CD14-positive monocyte (primary cell): Measurements from ENCODE around the gene TBCA. TPM values are rescaled to one million over a fixed set of nuclear protein-coding genes. Genes with fewer than 3 reads are reported as not detected.
A peak's percentile ranks its signal among the peaks of the same experiment; 100 is the strongest.

Experiments used
- DNase-seq, 3 donors: peaks; one replicate each; pipeline ENCODE4 v3.0.0-alpha.2; 2011 to 2022
- H2AFZ ChIP-seq: 2 replicates; pipeline ENCODE4 v1.6.0; 2012; ENCODE audit warnings: mild to moderate bottlenecking, low read depth, low read length, inconsistent platforms; ENCODE audit not compliant: insufficient read depth, poor library complexity, severe bottlenecking
- H3K27ac ChIP-seq, 2 donors: 1 replicate in 1 of 2; 2 replicates in 1 of 2; pipeline ENCODE4 v1.5.1; 2012 to 2013; ENCODE audit warnings: low read length in 2 of 2, control low read depth in 1 of 2, inconsistent platforms in 1 of 2, low read depth in 1 of 2, mild to moderate bottlenecking in 1 of 2
- H3K27me3 ChIP-seq, 2 donors: one replicate each; pipeline versions ENCODE4 v1.6.0 to v1.6.1; 2011 to 2013; ENCODE audit warnings: low read length in 2 of 2; ENCODE audit not compliant: control insufficient read depth in 2 of 2, insufficient read depth in 2 of 2
- H3K36me3 ChIP-seq, 2 donors: replicated peaks in 1 of 2; 1 replicate in 1 of 2; 2 replicates in 1 of 2; pipeline versions ENCODE4 v1.5.1 to v1.6.1; 2012 to 2013; ENCODE audit warnings: low read length in 2 of 2, control low read depth in 1 of 2, inconsistent platforms in 1 of 2, mild to moderate bottlenecking in 1 of 2; ENCODE audit not compliant: insufficient read depth in 2 of 2, control insufficient read depth in 1 of 2
- H3K4me1 ChIP-seq, 2 donors: 1 replicate in 1 of 2; 2 replicates in 1 of 2; pipeline versions ENCODE4 v1.5.1 to v1.6.1; 2012 to 2013; ENCODE audit warnings: low read length in 2 of 2, control low read depth in 1 of 2, inconsistent platforms in 1 of 2, mild to moderate bottlenecking in 1 of 2, moderate library complexity in 1 of 2; ENCODE audit not compliant: insufficient read depth in 2 of 2, control insufficient read depth in 1 of 2
- H3K4me2 ChIP-seq: replicated peaks from 2 replicates; pipeline ENCODE3; 2012; ENCODE audit warnings: low read length, moderate library complexity, mild to moderate bottlenecking; ENCODE audit not compliant: poor library complexity, severe bottlenecking; ENCODE audit errors: extremely low read depth
- H3K4me3 ChIP-seq, 3 experiments: fragments of 200-600 bp in 1 of 3; sonication (generic) in 1 of 3; replicated peaks in 1 of 3; 1 replicate in 2 of 3; 2 replicates in 1 of 3; pipeline ENCODE4 v1.5.1; 2011 to 2013; ENCODE audit warnings: low read length in 3 of 3, mild to moderate bottlenecking in 3 of 3, control low read depth in 2 of 3, low read depth in 2 of 3, inconsistent platforms in 1 of 3, moderate library complexity in 1 of 3
- H3K79me2 ChIP-seq: 2 replicates; pipeline ENCODE4 v1.6.0; 2012; ENCODE audit warnings: mild to moderate bottlenecking, control low read depth, inconsistent platforms, low read length, moderate library complexity; ENCODE audit not compliant: insufficient read depth
- H3K9ac ChIP-seq: 2 replicates; pipeline ENCODE4 v1.6.0; 2017; ENCODE audit warnings: low read length, mild to moderate bottlenecking; ENCODE audit not compliant: insufficient read depth, poor library complexity, severe bottlenecking
- H3K9me3 ChIP-seq, 2 donors: replicated peaks in 1 of 2; 1 replicate in 1 of 2; 2 replicates in 1 of 2; pipeline versions ENCODE4 v1.5.1 to v1.6.1; 2012 to 2013; ENCODE audit warnings: low read length in 2 of 2, control low read depth in 1 of 2; ENCODE audit not compliant: control insufficient read depth in 1 of 2, insufficient read depth in 1 of 2
- H4K20me1 ChIP-seq: 2 replicates; pipeline ENCODE4 v1.6.0; 2012; ENCODE audit warnings: mild to moderate bottlenecking, low read length, control low read depth, moderate library complexity; ENCODE audit not compliant: insufficient read depth
- H3K27ac Mint-ChIP-seq, 7 donors: one replicate each; pipeline ENCODE4 v1.8.0; 2020; ENCODE audit warnings: mild to moderate bottlenecking in 7 of 7, mixed read lengths in 7 of 7, moderate library complexity in 6 of 7, inconsistent platforms in 2 of 7
- H3K27me3 Mint-ChIP-seq, 3 donors: one replicate each; pipeline ENCODE4 v1.8.0; 2021 to 2022; ENCODE audit warnings: low read depth in 3 of 3, mild to moderate bottlenecking in 3 of 3, mixed read lengths in 3 of 3, moderate library complexity in 3 of 3, inconsistent platforms in 1 of 3
- H3K36me3 Mint-ChIP-seq, 2 donors: one replicate each; pipeline ENCODE4 v1.8.0; 2020; ENCODE audit warnings: mixed read lengths in 2 of 2, inconsistent platforms in 1 of 2, mild to moderate bottlenecking in 1 of 2
- H3K4me1 Mint-ChIP-seq: one replicate; pipeline ENCODE4 v1.8.0; 2020; ENCODE audit warnings: mild to moderate bottlenecking, mixed read lengths
- H3K4me3 Mint-ChIP-seq, 2 donors: one replicate each; pipeline ENCODE4 v1.8.0; 2020; ENCODE audit warnings: mild to moderate bottlenecking in 2 of 2, mixed read lengths in 2 of 2, moderate library complexity in 1 of 2
- H3K9me3 Mint-ChIP-seq, 7 donors: one replicate each; pipeline ENCODE4 v1.8.0; 2020 to 2022; ENCODE audit warnings: mixed read lengths in 7 of 7, mild to moderate bottlenecking in 6 of 7, moderate library complexity in 6 of 7, inconsistent platforms in 2 of 7
- CTCF ChIP-seq: fragments of 200-600 bp; IDR thresholded peaks from one replicate; pipeline ENCODE4 v1.8.0; 2022; ENCODE audit warnings: antibody characterized with exemption, mild to moderate bottlenecking
- WGBS: methylation state at CpG from one replicate; pipeline ENCODE4 v1.1.5; 2013; ENCODE audit warnings: missing lambda C conversion rate; ENCODE audit not compliant: insufficient coverage; 5-methylcytosine and 5-hydroxymethylcytosine counted together
- intact Hi-C, 2 donors: fragments of 100-400 bp; cut with micrococcal nuclease; formaldehyde crosslinking; loops; one replicate each; pipeline versions ENCODE4 v1.15.0 to v1.15.1; 2023
- polyA plus RNA-seq, 3 donors: library from polyadenylated mRNA; depleted of rRNA in 1 of 3; unstranded in 2 of 3; stranded (reverse) in 1 of 3; fragments of 300-500 nt in 2 of 3; fragments of >200 nt in 1 of 3; fragmentation: Illumina TruSeq in 2 of 3; gene quantifications; 1 replicate in 2 of 3; 2 replicates in 1 of 3; pipeline ENCODE4 v1.2.3, GENCODE V29; 2012 to 2021

TBCA gene
- polyA plus RNA-seq, 3 donors, result 56.0 to 150 (median 141) TPM

GRCh38 chr5:77669677-77670076, 106.5 kb downstream of the TBCA start:
- Mint-ChIP-seq H3K9me3 (peaks cover 0 to 9% (median 2%) of the 10 kb centered on the region in 7 donors), H3K36me3 (no peaks in the 10 kb centered on the region), H3K27me3 (peaks cover 5 to 10% (median 8%) of the 10 kb centered on the region in 3 donors), H3K27ac (no peak overlapping the region), H3K4me1 (no peaks in the 10 kb centered on the region), H3K4me3 (no peak overlapping the region)
- Histone ChIP-seq H3K4me3 (no peak overlapping the region), H3K27ac (no peak overlapping the region), H4K20me1 (no peaks in the 10 kb centered on the region), H3K27me3 (peaks cover 9 to 14% of the 10 kb centered on the region in 2 donors), H3K79me2 (no peaks in the 10 kb centered on the region), H2AFZ (no peak overlapping the region), H3K4me1 (no peaks in the 10 kb centered on the region), H3K9me3 (no peaks in the 10 kb centered on the region), H3K4me2 (no peak overlapping the region), H3K36me3 (no peaks in the 10 kb centered on the region), H3K9ac (no peak overlapping the region)
- no peak for DNase-seq
- 86% methylated on average over 1 of the region's 1 CpG for WGBS
- intact Hi-C loops, result no loop called here
- TF ChIP-seq CTCF, result no peak

- H3K9ac ChIP-seq, result no peak overlapping the region
- WGBS, result no CpG with 5 or more reads among the region's 7 CpGs
- no peak overlapping the region for H3K4me3 ChIP-seq
- no peak for TF ChIP-seq CTCF
- no peaks in the 10 kb centered on the region for H3K79me2 ChIP-seq
- H3K4me1 ChIP-seq, result no peaks in the 10 kb centered on the region
- intact Hi-C loops, result no loop called here
- Mint-ChIP-seq H3K36me3 (no peaks in the 10 kb centered on the region), H3K9me3 (peaks cover 0 to 3% (median 0%) of the 10 kb centered on the region in 7 donors), H3K4me1 (no peaks in the 10 kb centered on the region), H3K27ac (peak overlapping the region in 1 of 7 donors; percentile 2), H3K4me3 (peak overlapping the region in 1 of 2 donors; percentile 32), H3K27me3 (peaks cover 8 to 31% (median 16%) of the 10 kb centered on the region in 3 donors)
- peaks cover 14 to 26% of the 10 kb centered on the region in 2 donors for H3K27me3 ChIP-seq
- H3K36me3 ChIP-seq, result no peaks in the 10 kb centered on the region
- no peaks in the 10 kb centered on the region for H3K9me3 ChIP-seq
- no peak overlapping the region for H3K4me2 ChIP-seq
- no peak overlapping the region for H2AFZ ChIP-seq
- no peaks in the 10 kb centered on the region for H4K20me1 ChIP-seq
- no peak overlapping the region for H3K27ac ChIP-seq
- DNase-seq, result no peak
Measured at GRCh38 chr5:77663090-77663863, 112.9 kb downstream of the TBCA start.
